ENCODE measurements around the gene DNAJA4. TPM values are rescaled to one million over a fixed set of nuclear protein-coding genes. Genes with fewer than 3 reads are reported as not detected.

DNAJA4 gene
- polyA plus RNA-seq, 2 of the 4 experiments (the other 2 are of a cell fraction): 0.05 to 0.13 TPM

DNA sequence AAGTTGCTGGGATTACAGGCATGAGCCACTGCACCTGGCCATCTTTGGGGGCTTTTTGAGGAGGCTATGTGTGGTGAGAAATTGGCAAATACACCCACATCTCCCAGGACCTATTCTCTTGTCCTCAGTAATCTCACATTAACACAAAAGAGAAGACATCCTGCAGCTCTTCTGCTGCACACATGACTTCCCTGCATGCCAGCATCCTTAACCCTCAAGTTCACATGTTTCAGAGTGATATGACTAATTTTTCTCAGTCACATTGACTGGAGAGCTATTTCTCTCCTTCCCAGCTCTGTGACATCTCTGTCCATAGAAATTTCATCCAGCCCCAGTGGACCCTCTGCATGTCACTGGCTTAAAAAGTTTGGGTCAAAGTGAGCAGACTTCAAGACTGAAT is 37.0 kb downstream of the DNAJA4 start:
- H3K4me2 ChIP-seq: no peak overlapping the region
- no peaks in the 10 kb centered on the region for H3K9me3 ChIP-seq
- DNase-seq (ENCODE audit: low read depth in 1 of 2, low spot score in 1 of 2) (no peak), ATAC-seq (no peak), FAIRE-seq (no peak)
- CTCF ChIA-PET: interaction anchor here (1.1 to 19.9 kb wide), 7 partner anchors 10 to 408 kb away, joined by 3 to 571 read pairs (median 7); no protein-coding TSS in a partner anchor
- TF ChIP-seq CBX8 (IDR thresholded peaks at IDR 0.05): no peak
- TF ChIP-seq CHD4 (IDR thresholded peaks at IDR 0.05; ENCODE audit: borderline replicate concordance): no peak
- TF ChIP-seq ZC3H11A (IDR thresholded peaks at IDR 0.05): no peak
- no peak for TF ChIP-seq CEBPB (IDR thresholded peaks at IDR 0.05)
- TF ChIP-seq, protein P1, sequence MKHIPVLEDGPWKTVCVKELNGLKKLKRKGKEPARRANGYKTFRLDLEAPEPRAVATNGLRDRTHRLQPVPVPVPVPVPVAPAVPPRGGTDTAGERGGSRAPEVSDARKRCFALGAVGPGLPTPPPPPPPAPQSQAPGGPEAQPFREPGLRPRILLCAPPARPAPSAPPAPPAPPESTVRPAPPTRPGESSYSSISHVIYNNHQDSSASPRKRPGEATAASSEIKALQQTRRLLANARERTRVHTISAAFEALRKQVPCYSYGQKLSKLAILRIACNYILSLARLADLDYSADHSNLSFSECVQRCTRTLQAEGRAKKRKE (CRISPR knock-in tag; IDR thresholded peaks at IDR 0.05; ENCODE audit: low read depth): no peak
- TF ChIP-seq JUNB (IDR thresholded peaks at IDR 0.05): no peak
- TF ChIP-seq, protein P2, sequence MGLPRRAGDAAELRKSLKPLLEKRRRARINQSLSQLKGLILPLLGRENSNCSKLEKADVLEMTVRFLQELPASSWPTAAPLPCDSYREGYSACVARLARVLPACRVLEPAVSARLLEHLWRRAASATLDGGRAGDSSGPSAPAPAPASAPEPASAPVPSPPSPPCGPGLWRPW (IDR thresholded peaks at IDR 0.05): no peak
- no peak for TF ChIP-seq RAD21 (conservative IDR thresholded peaks at IDR 0.05 in 1 of 2, IDR thresholded peaks at IDR 0.05 in 1 of 2)
- TF ChIP-seq JUN (IDR thresholded peaks at IDR 0.05): no peak
- no peak for TF ChIP-seq NPAS2 (CRISPR knock-in tag; IDR thresholded peaks at IDR 0.05; ENCODE audit: borderline replicate concordance)
- TF ChIP-seq ZFP36 (IDR thresholded peaks at IDR 0.05; ENCODE audit: borderline replicate concordance, partially characterized antibody): no peak
- TF ChIP-seq RARB (CRISPR knock-in tag; IDR thresholded peaks at IDR 0.05): no peak
- no peak for TF ChIP-seq BHLHE40 (IDR thresholded peaks at IDR 0.05; ENCODE audit: low read depth, low read length)
- no peak for TF ChIP-seq MAZ (IDR thresholded peaks at IDR 0.05; ENCODE audit: borderline replicate concordance, low read depth, low read length)
- no peak for TF ChIP-seq EP300 (IDR thresholded peaks at IDR 0.05)
- no peak for TF ChIP-seq KDM5A (IDR thresholded peaks at IDR 0.05)
- TF ChIP-seq, protein P3, sequence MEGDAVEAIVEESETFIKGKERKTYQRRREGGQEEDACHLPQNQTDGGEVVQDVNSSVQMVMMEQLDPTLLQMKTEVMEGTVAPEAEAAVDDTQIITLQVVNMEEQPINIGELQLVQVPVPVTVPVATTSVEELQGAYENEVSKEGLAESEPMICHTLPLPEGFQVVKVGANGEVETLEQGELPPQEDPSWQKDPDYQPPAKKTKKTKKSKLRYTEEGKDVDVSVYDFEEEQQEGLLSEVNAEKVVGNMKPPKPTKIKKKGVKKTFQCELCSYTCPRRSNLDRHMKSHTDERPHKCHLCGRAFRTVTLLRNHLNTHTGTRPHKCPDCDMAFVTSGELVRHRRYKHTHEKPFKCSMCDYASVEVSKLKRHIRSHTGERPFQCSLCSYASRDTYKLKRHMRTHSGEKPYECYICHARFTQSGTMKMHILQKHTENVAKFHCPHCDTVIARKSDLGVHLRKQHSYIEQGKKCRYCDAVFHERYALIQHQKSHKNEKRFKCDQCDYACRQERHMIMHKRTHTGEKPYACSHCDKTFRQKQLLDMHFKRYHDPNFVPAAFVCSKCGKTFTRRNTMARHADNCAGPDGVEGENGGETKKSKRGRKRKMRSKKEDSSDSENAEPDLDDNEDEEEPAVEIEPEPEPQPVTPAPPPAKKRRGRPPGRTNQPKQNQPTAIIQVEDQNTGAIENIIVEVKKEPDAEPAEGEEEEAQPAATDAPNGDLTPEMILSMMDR (IDR thresholded peaks at IDR 0.05): no peak
- no peak for TF ChIP-seq FOSB (CRISPR knock-in tag; IDR thresholded peaks at IDR 0.05)
- peaks cover 25% of the 10 kb centered on the region for H3K4me1 ChIP-seq
- no peak overlapping the region for H3K27ac ChIP-seq
- POLR2A ChIA-PET: no interaction called here
- H3K4me3 ChIP-seq: no peak overlapping the region

DNA sequence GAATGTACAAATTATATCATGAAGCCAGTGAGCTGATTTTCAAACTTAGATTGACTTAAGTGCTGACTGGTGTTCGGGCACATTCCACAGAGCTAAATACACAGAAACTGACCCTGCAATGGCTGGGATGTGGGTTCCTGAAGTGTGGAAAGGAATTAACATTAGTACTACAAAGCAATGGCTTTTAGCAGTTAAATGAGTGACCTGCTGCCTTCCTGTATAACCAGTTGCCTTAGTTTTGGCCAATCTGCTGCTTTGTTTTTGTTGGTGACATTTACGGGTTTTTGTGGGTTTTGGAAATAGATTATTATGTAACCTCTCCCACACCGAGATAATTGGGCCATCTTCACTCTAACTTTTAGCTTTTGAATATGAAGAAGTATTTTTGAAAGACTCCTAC is 37.5 kb downstream of the DNAJA4 start:
- Histone ChIP-seq H3K4me2 (no peak overlapping the region), H3K27ac (no peak overlapping the region), H3K9me3 (no peaks in the 10 kb centered on the region), H3K4me3 (no peak overlapping the region), H3K4me1 (peaks cover 25% of the 10 kb centered on the region)
- WGBS (ENCODE audit: missing lambda C conversion rate): 68% methylated on average over 3 of the region's 3 CpGs
- TF ChIP-seq TFCP2L1 (CRISPR knock-in tag; IDR thresholded peaks at IDR 0.05): no peak
- TF ChIP-seq, protein P4, sequence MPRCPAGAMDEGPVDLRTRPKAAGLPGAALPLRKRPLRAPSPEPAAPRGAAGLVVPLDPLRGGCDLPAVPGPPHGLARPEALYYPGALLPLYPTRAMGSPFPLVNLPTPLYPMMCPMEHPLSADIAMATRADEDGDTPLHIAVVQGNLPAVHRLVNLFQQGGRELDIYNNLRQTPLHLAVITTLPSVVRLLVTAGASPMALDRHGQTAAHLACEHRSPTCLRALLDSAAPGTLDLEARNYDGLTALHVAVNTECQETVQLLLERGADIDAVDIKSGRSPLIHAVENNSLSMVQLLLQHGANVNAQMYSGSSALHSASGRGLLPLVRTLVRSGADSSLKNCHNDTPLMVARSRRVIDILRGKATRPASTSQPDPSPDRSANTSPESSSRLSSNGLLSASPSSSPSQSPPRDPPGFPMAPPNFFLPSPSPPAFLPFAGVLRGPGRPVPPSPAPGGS (IDR thresholded peaks at IDR 0.05): no peak
- TF ChIP-seq PHF8 (IDR thresholded peaks at IDR 0.05; ENCODE audit: borderline replicate concordance, low read depth): no peak
- no peak for TF ChIP-seq KDM1A (IDR thresholded peaks at IDR 0.05; ENCODE audit: low read depth)
- TF ChIP-seq CEBPB (IDR thresholded peaks at IDR 0.05): no peak
- TF ChIP-seq, protein P3 (IDR thresholded peaks at IDR 0.05): no peak
- ATAC-seq (no peak), FAIRE-seq (no peak), DNase-seq (ENCODE audit: low read depth in 1 of 2, low spot score in 1 of 2) (no peak)
- CTCF ChIA-PET: interaction anchor here (1.1 to 19.9 kb wide), 6 partner anchors 10 to 449 kb away, joined by 3 to 571 read pairs (median 8); no protein-coding TSS in a partner anchor
- POLR2A ChIA-PET: no interaction called here

All from A549 (cell line).